ENCODE measurements around the gene SOX2.

Gene SOX2

DNA sequence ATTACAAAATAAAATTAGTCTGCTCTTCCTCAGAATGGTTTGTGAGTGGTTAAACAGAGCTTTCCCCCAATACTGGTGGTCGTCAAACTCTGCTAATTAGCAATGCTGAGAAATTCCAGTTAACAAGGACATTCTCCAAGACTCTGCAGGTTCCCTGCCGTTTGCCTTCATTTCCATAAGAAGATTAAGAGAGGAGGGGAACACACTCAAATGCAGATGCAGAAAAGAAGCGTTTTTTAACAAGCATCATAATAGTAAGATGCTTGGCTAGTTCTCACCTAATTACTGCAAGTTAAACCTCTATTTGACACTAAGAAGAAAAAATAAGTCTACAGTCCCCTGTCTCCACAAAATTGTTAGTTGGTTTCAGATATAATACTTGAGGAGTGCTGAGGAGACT, 3.7 kb upstream of the SOX2 start:
- peak overlapping the region; percentile 19 for H3K4me3 ChIP-seq (ENCODE audit: low read length)
- H3K27ac ChIP-seq (ENCODE audit: low read depth, low read length): peak overlapping the region; percentile 89
- H3K36me3 ChIP-seq (ENCODE audit: insufficient read depth, low read length): 0 out of 2 replicates have a peak, but pooled peaks cover 2% of the 10 kb centered on the region
- H3K9me3 ChIP-seq (ENCODE audit: insufficient read depth, low read depth, low read length): no peaks in the 10 kb centered on the region
- peaks cover 62% of the 10 kb centered on the region for H3K4me1 ChIP-seq (ENCODE audit: insufficient read depth, low read length)
- peak overlapping the region; percentile 43; the same call in 1 of the 2 replicates for H3K9ac ChIP-seq (ENCODE audit: low read depth, low read length)
- H3K27me3 ChIP-seq (ENCODE audit: insufficient read depth, low read length): peaks cover 18% of the 10 kb centered on the region
- 0% methylated on average over 2 of the region's 3 CpGs for WGBS

GRCh38 chr3:181709537-181710279, 2.0 kb upstream of the SOX2 start:
- Histone ChIP-seq H3K4me3 (ENCODE audit: low read length) (peak overlapping the region; percentile 95), H3K27ac (ENCODE audit: low read depth, low read length) (peak overlapping the region; percentile 92), H3K9ac (ENCODE audit: low read depth, low read length) (peak overlapping the region; percentile 73), H3K27me3 (ENCODE audit: insufficient read depth, low read length) (peaks cover under 1% of the 10 kb centered on the region), H3K4me1 (ENCODE audit: insufficient read depth, low read length) (peaks cover 50% of the 10 kb centered on the region), H3K36me3 (ENCODE audit: insufficient read depth, low read length) (peaks cover 19% of the 10 kb centered on the region), H3K9me3 (ENCODE audit: insufficient read depth, low read depth, low read length) (no peaks in the 10 kb centered on the region)
- WGBS: 2% methylated on average over 14 of the region's 16 CpGs

GRCh38 chr3:181710345-181711291, 1.1 kb upstream of the SOX2 start:
- Histone ChIP-seq H3K27me3 (ENCODE audit: insufficient read depth, low read length) (no peaks in the 10 kb centered on the region), H3K9me3 (ENCODE audit: insufficient read depth, low read depth, low read length) (no peaks in the 10 kb centered on the region), H3K9ac (ENCODE audit: low read depth, low read length) (peak overlapping the region; percentile 88), H3K4me1 (ENCODE audit: insufficient read depth, low read length) (peaks cover 41% of the 10 kb centered on the region), H3K36me3 (ENCODE audit: insufficient read depth, low read length) (peaks cover 23% of the 10 kb centered on the region), H3K27ac (ENCODE audit: low read depth, low read length) (peak overlapping the region; percentile 92), H3K4me3 (ENCODE audit: low read length) (peak overlapping the region; percentile 95)
- WGBS: under 1% methylated on average over 35 of the region's 37 CpGs

DNA sequence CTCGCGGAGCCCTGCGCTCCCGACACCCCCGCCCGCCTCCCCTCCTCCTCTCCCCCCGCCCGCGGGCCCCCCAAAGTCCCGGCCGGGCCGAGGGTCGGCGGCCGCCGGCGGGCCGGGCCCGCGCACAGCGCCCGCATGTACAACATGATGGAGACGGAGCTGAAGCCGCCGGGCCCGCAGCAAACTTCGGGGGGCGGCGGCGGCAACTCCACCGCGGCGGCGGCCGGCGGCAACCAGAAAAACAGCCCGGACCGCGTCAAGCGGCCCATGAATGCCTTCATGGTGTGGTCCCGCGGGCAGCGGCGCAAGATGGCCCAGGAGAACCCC, 464 bp downstream of the SOX2 start:
- Histone ChIP-seq H3K9ac (ENCODE audit: low read depth, low read length) (peak overlapping the region; percentile 95), H3K4me3 (ENCODE audit: low read length) (peak overlapping the region; percentile 95), H3K4me1 (ENCODE audit: insufficient read depth, low read length) (peaks cover 32% of the 10 kb centered on the region), H3K36me3 (ENCODE audit: insufficient read depth, low read length) (peaks cover 33% of the 10 kb centered on the region), H3K27ac (ENCODE audit: low read depth, low read length) (peak overlapping the region; percentile 100), H3K9me3 (ENCODE audit: insufficient read depth, low read depth, low read length) (no peaks in the 10 kb centered on the region), H3K27me3 (ENCODE audit: insufficient read depth, low read length) (no peaks in the 10 kb centered on the region)
- under 1% methylated on average over 41 of the region's 44 CpGs for WGBS

GRCh38 chr3:181712553-181713279, 991 bp downstream of the SOX2 start:
- H3K9ac ChIP-seq (ENCODE audit: low read depth, low read length): peak overlapping the region; percentile 95
- H3K27me3 ChIP-seq (ENCODE audit: insufficient read depth, low read length): no peaks in the 10 kb centered on the region
- H3K4me3 ChIP-seq (ENCODE audit: low read length): peak overlapping the region; percentile 95
- H3K9me3 ChIP-seq (ENCODE audit: insufficient read depth, low read depth, low read length): no peaks in the 10 kb centered on the region
- H3K27ac ChIP-seq (ENCODE audit: low read depth, low read length): peak overlapping the region; percentile 100
- under 1% methylated on average over 65 of the region's 65 CpGs for whole genome bisulfite sequencing
- peaks cover 32% of the 10 kb centered on the region for H3K4me1 ChIP-seq (ENCODE audit: insufficient read depth, low read length)
- H3K36me3 ChIP-seq (ENCODE audit: insufficient read depth, low read length): peaks cover 38% of the 10 kb centered on the region

DNA sequence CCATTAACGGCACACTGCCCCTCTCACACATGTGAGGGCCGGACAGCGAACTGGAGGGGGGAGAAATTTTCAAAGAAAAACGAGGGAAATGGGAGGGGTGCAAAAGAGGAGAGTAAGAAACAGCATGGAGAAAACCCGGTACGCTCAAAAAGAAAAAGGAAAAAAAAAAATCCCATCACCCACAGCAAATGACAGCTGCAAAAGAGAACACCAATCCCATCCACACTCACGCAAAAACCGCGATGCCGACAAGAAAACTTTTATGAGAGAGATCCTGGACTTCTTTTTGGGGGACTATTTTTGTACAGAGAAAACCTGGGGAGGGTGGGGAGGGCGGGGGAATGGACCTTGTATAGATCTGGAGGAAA, 1.5 kb downstream of the SOX2 start:
- Histone ChIP-seq H3K36me3 (ENCODE audit: insufficient read depth, low read length) (peaks cover 38% of the 10 kb centered on the region), H3K27ac (ENCODE audit: low read depth, low read length) (peak overlapping the region; percentile 100), H3K4me3 (ENCODE audit: low read length) (peak overlapping the region; percentile 95), H3K27me3 (ENCODE audit: insufficient read depth, low read length) (no peaks in the 10 kb centered on the region), H3K4me1 (ENCODE audit: insufficient read depth, low read length) (peaks cover 32% of the 10 kb centered on the region), H3K9ac (ENCODE audit: low read depth, low read length) (peak overlapping the region; percentile 95), H3K9me3 (ENCODE audit: insufficient read depth, low read depth, low read length) (no peaks in the 10 kb centered on the region)
- 0% methylated on average over 11 of the region's 11 CpGs for WGBS

- Histone ChIP-seq H3K36me3 (ENCODE audit: insufficient read depth, low read length) (peaks cover 38% of the 10 kb centered on the region), H3K27ac (ENCODE audit: low read depth, low read length) (peak overlapping the region; percentile 100), H3K4me3 (ENCODE audit: low read length) (peak overlapping the region; percentile 95), H3K9me3 (ENCODE audit: insufficient read depth, low read depth, low read length) (no peaks in the 10 kb centered on the region), H3K9ac (ENCODE audit: low read depth, low read length) (peak overlapping the region; percentile 95), H3K4me1 (ENCODE audit: insufficient read depth, low read length) (peaks cover 32% of the 10 kb centered on the region), H3K27me3 (ENCODE audit: insufficient read depth, low read length) (no peaks in the 10 kb centered on the region)
- 0% methylated on average over 6 of the region's 13 CpGs for WGBS
Observed at GRCh38 chr3:181713676-181714612, 2.2 kb downstream of the SOX2 start.

- Histone ChIP-seq H3K9ac (ENCODE audit: low read depth, low read length) (peak overlapping the region; percentile 95), H3K9me3 (ENCODE audit: insufficient read depth, low read depth, low read length) (no peaks in the 10 kb centered on the region), H3K27me3 (ENCODE audit: insufficient read depth, low read length) (no peaks in the 10 kb centered on the region), H3K4me1 (ENCODE audit: insufficient read depth, low read length) (peaks cover 39% of the 10 kb centered on the region), H3K4me3 (ENCODE audit: low read length) (peak overlapping the region; percentile 95), H3K27ac (ENCODE audit: low read depth, low read length) (peak overlapping the region; percentile 100), H3K36me3 (ENCODE audit: insufficient read depth, low read length) (peaks cover 44% of the 10 kb centered on the region)
- 3% methylated on average over 14 of the region's 15 CpGs for WGBS
Observed at GRCh38 chr3:181715571-181716340, 4.0 kb downstream of the SOX2 start.

- peaks cover 51% of the 10 kb centered on the region for H3K4me1 ChIP-seq (ENCODE audit: insufficient read depth, low read length)
- H3K4me3 ChIP-seq (ENCODE audit: low read length): peak overlapping the region; percentile 95
- no peaks in the 10 kb centered on the region for H3K9me3 ChIP-seq (ENCODE audit: insufficient read depth, low read depth, low read length)
- WGBS: 59% methylated on average over 3 of the region's 5 CpGs
- no peaks in the 10 kb centered on the region for H3K27me3 ChIP-seq (ENCODE audit: insufficient read depth, low read length)
- H3K9ac ChIP-seq (ENCODE audit: low read depth, low read length): peak overlapping the region; percentile 95; the same call in 1 of the 2 replicates
- H3K27ac ChIP-seq (ENCODE audit: low read depth, low read length): peak overlapping the region; percentile 100
- H3K36me3 ChIP-seq (ENCODE audit: insufficient read depth, low read length): peaks cover 44% of the 10 kb centered on the region
Observed at GRCh38 chr3:181716966-181717365, 5.2 kb downstream of the SOX2 start.
